Stomach smooth muscle (tissue), 2 donors: ENCODE results near the gene UMAD1.

Source experiments
- H3K27ac ChIP-seq: one replicate; pipeline ENCODE4 v1.7.0; 2013; ENCODE audit warnings: mild to moderate bottlenecking, low read length, inconsistent platforms
- H3K27me3 ChIP-seq, 2 donors: one replicate each; pipeline ENCODE4 v1.7.0; 2013; ENCODE audit warnings: low read length in 2 of 2; ENCODE audit not compliant: insufficient read depth in 2 of 2, control insufficient read depth in 1 of 2
- H3K36me3 ChIP-seq, 2 donors: one replicate each; pipeline ENCODE4 v1.7.0; 2013; ENCODE audit warnings: low read length in 2 of 2; ENCODE audit not compliant: control insufficient read depth in 2 of 2, insufficient read depth in 2 of 2
- H3K4me1 ChIP-seq: one replicate; pipeline ENCODE4 v1.7.0; 2013; ENCODE audit warnings: low read length; ENCODE audit not compliant: control insufficient read depth, insufficient read depth
- H3K4me3 ChIP-seq, 2 donors: one replicate each; pipeline ENCODE4 v1.7.0; 2013; ENCODE audit warnings: low read length in 2 of 2
- H3K9ac ChIP-seq, 2 donors: one replicate each; pipeline ENCODE4 v1.7.0; 2013; ENCODE audit warnings: low read length in 2 of 2, mild to moderate bottlenecking in 1 of 2
- H3K9me3 ChIP-seq, 2 donors: one replicate each; pipeline ENCODE4 v1.7.0; 2013; ENCODE audit warnings: low read length in 2 of 2; ENCODE audit not compliant: control insufficient read depth in 2 of 2
- donor health status: healthy.
- donor health status: Pancreatic carcinoma.

UMAD1 gene

DNA sequence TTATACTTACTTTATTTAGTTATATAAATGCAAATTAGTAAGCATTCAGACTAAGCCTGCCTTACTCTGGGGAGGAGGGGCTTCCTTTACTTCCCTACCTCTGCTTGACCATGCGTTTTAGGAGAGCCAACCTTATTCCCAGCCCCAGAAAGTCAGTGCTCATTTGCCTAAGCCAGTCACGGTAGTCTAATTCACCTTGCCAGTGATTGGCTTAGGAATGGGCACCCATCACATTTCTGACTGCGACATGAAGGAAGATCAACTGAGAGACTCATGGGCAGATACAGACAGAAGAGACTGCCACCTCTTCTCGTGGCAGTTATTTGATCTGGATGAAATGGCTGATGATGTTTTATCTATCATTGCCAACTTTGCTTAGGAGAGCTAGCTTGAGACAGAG is 48.4 kb downstream of the UMAD1 start:
- no peak overlapping the region for H3K27ac ChIP-seq
- H3K4me3 ChIP-seq: peak overlapping the region in 1 of 2 donors; percentile 8
- H3K27me3 ChIP-seq: no peaks in the 10 kb centered on the region
- no peaks in the 10 kb centered on the region for H3K36me3 ChIP-seq
- H3K9me3 ChIP-seq: no peaks in the 10 kb centered on the region
- peaks cover 4% of the 10 kb centered on the region for H3K4me1 ChIP-seq
- no peak overlapping the region for H3K9ac ChIP-seq

DNA sequence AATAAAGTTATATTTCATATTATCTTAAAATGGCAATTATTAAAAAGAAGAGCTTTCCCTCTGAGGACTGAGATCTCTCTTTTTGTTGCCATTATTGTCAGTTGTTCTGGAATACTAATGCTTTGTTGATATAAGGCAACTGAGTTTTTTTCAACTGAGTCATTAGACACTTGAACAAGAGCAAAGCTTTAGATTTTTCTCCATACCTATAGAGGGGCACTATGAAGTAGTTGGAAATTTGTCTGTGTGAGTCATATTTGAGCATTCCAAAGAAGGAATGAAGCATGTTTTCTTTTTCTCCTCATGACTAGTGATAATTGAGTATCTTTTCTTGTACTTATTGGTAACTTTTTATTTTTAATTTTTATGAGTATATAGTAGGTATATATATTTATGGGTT is 53.3 kb downstream of the UMAD1 start:
- H3K27ac ChIP-seq: no peak overlapping the region
- no peaks in the 10 kb centered on the region for H3K36me3 ChIP-seq
- H3K4me1 ChIP-seq: peaks cover 7% of the 10 kb centered on the region
- no peak overlapping the region for H3K4me3 ChIP-seq
- H3K9me3 ChIP-seq: no peaks in the 10 kb centered on the region
- H3K27me3 ChIP-seq: no peaks in the 10 kb centered on the region
- no peak overlapping the region for H3K9ac ChIP-seq

DNA sequence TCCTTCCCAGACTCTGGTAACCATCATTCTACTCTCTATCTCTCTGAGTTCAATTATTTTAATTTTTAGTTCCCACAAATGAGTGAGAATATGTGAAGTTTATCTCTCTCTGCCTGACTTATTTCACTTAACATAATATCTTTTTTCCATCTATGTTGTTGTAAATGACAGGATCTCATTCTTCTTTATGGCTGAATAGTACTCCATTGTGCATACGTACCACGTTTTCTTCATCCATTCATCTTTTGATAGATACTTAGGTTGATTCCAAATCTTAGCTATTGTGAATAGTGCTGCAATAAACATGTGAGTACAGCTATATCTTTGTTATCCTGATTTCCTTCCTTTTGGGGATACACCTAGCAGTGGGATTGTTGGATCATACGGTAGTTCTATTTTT is 54.0 kb downstream of the UMAD1 start:
- Histone ChIP-seq H3K27ac (no peak overlapping the region), H3K9ac (no peak overlapping the region), H3K36me3 (no peaks in the 10 kb centered on the region), H3K4me1 (peaks cover 10% of the 10 kb centered on the region), H3K4me3 (no peak overlapping the region), H3K9me3 (no peaks in the 10 kb centered on the region), H3K27me3 (no peaks in the 10 kb centered on the region)

DNA sequence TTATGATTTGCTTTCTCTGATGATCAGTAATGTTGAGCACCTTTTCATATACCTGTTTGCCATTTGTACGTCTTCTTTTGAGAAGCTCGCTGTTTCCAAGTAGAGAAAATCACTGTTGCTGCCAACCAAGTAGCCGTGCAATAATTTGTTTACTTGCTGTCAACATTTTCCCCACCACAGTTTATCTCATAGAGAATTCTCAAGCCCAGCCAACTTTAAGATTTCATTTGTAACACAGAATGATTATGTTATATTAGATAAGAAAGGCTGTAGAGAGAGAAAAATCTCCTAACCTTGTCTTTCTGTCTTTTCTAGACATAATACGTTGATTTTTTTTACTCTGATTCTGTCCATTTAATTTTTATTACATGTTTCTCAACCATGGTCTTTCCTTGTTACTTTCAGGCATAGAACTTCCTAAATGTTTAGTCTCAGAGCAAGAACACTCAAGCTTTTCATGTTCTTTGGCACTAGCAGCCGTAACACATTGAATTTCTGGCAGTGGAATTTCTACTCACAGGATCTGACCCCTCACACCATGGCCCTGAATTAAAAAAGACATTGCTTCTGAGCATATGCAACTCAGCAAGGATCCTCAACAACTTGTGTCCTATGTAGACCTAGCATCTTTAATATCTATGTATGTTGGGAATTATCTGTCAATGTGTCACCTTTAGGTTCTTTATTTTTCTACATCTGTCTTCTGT is 54.7 kb downstream of the UMAD1 start:
- Histone ChIP-seq H3K4me3 (no peak overlapping the region), H3K36me3 (no peaks in the 10 kb centered on the region), H3K27me3 (no peaks in the 10 kb centered on the region), H3K27ac (peak overlapping the region; percentile 7), H3K9ac (no peak overlapping the region), H3K9me3 (no peaks in the 10 kb centered on the region), H3K4me1 (peaks cover 10% of the 10 kb centered on the region)

DNA sequence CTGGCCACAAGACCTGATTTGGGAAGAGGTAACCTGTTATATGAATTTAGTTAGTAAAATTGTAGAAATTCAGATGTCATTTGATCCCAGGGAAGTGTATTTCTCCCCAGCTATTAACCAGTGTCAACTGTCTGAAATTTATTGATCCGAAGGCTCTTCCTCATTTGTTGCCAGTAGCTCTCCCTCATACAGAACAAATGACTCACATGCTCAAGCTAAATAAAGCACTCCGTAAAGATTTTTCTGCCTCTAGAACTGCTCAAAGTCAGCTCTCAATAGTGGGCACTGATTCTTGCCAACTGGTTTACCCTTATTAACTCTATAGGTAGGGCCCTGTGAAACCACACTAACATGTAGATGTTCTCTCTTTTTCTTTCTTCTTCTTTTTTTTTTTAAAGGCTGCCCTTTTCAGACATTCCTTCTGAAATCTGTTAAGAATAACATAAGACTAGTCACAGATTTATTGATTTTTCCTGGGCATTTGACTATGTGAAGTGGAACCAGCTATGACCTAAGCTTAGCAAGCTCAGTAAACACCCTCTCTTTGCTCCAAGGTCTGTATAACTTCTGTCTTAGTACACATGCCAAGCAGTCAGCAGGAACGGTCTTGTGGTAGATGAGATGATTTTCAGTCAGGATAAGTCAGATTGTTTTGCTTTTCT is 56.0 kb downstream of the UMAD1 start:
- Histone ChIP-seq H3K36me3 (no peaks in the 10 kb centered on the region), H3K9me3 (no peaks in the 10 kb centered on the region), H3K9ac (no peak overlapping the region), H3K4me1 (peaks cover 10% of the 10 kb centered on the region), H3K4me3 (peak overlapping the region in 1 of 2 donors; percentile 9), H3K27me3 (no peaks in the 10 kb centered on the region), H3K27ac (peak overlapping the region; percentile 61)

DNA sequence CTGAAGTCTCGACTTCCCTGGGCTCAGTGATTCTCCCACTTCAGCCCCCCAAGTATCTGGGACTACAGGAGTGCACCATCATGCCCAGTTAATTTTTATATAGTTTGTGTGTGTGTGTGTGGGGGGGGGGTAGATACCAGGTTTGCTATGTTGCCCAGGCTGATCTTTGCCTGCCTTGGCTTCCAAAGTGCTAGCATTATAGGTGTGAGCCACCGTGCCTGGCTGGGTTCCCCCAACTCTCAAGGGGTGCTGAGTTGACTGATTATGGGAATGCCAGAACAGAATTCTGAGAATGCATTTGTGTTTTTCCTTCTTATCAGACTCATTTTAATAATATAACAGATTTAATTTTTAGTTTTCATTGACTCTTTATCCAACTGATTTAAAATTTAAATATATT is 58.4 kb downstream of the UMAD1 start:
- H3K4me1 ChIP-seq: peaks cover 14% of the 10 kb centered on the region
- H3K27ac ChIP-seq: no peak overlapping the region
- H3K9ac ChIP-seq: no peak overlapping the region
- H3K4me3 ChIP-seq: peak overlapping the region in 1 of 2 donors; percentile 1
- H3K27me3 ChIP-seq: no peaks in the 10 kb centered on the region
- H3K36me3 ChIP-seq: no peaks in the 10 kb centered on the region
- H3K9me3 ChIP-seq: no peaks in the 10 kb centered on the region

DNA sequence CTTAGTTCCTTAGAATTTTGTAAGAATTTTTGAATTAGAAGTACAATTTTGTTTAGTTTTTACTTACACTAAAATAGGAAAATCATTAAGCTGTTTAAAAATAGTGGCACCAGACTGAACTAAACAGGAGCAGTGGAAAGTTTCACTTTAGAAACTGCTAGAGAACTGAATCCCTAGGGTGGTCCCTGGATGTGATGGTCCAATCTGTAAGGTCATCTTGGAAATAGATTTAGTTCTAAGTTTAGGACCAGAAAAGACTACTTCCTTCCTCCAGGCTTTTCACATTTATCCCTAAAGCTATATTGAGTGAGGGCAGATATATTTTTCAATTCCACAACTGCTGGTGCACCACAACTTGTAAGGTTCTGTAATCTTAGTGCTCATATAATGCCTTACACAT is 58.8 kb downstream of the UMAD1 start:
- Histone ChIP-seq H3K36me3 (no peaks in the 10 kb centered on the region), H3K4me3 (peak overlapping the region; percentile 1 to 56), H3K9me3 (no peaks in the 10 kb centered on the region), H3K9ac (no peak overlapping the region), H3K27me3 (no peaks in the 10 kb centered on the region), H3K4me1 (peaks cover 14% of the 10 kb centered on the region), H3K27ac (no peak overlapping the region)

DNA sequence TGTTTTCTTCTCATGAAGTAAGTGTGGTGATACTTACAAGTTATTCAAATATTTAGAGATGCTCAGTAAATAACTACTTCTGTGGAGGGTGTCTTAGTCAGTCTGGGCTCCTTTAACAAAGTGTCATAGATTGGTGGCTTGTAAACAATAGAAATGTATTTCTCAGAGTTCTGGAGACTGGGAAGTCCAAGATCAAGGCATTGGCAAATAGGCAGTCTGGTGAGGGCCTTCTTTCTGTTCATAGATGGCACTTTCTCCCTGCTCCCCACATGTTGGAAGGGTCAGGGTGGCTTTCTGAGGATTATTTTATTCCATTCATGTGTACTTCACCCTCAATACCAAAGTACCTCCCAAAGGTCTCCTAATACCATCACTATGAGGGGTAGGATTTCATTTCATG is 59.4 kb downstream of the UMAD1 start:
- Histone ChIP-seq H3K36me3 (no peaks in the 10 kb centered on the region), H3K4me3 (peak overlapping the region; percentile 1 to 32), H3K4me1 (peaks cover 14% of the 10 kb centered on the region), H3K27ac (no peak overlapping the region), H3K9ac (no peak overlapping the region), H3K27me3 (no peaks in the 10 kb centered on the region), H3K9me3 (no peaks in the 10 kb centered on the region)

DNA sequence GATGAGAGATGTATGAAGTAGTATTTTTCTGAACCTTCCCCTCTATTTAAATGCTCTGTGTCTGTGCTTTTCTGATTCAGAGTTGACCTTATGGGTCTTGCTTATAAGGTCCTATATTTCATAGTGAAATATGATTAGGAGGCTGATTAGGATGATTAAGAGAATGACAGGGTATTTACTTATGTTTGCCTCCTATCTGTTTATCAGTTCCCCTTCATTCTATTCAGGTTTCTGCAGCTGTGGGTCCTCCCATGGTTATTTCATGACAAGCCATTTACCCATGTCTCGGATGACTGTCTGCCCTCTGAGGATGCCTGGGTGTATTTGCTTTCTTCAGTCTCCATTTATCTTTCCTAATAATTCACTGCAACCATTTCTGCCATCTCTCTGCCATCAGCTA is 61.0 kb downstream of the UMAD1 start:
- H3K27me3 ChIP-seq: no peaks in the 10 kb centered on the region
- H3K9ac ChIP-seq: no peak overlapping the region
- no peak overlapping the region for H3K4me3 ChIP-seq
- peaks cover 12% of the 10 kb centered on the region for H3K4me1 ChIP-seq
- H3K27ac ChIP-seq: no peak overlapping the region
- no peaks in the 10 kb centered on the region for H3K9me3 ChIP-seq
- H3K36me3 ChIP-seq: no peaks in the 10 kb centered on the region

DNA sequence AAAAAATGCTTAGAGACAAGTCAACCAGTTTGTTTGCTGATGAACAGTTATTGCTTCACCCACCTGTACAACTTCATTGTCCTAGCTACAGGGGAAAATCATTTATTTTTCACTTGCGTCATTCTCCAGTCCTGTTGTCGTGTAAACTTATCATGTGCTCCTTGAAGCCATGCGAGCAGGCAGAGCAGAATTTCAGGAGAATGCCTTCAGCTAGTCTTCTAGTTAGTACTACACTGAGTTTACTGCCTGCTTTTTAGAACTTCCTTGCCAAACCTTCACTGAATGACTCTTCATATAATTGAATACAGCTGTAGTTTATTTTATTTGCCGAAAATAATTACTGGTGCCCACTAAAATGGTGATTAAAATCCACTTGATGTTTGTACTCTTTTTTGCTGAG is 62.3 kb downstream of the UMAD1 start:
- Histone ChIP-seq H3K9ac (no peak overlapping the region), H3K4me1 (peaks cover 9% of the 10 kb centered on the region), H3K36me3 (no peaks in the 10 kb centered on the region), H3K27ac (no peak overlapping the region), H3K9me3 (no peaks in the 10 kb centered on the region), H3K4me3 (no peak overlapping the region), H3K27me3 (no peaks in the 10 kb centered on the region)

DNA sequence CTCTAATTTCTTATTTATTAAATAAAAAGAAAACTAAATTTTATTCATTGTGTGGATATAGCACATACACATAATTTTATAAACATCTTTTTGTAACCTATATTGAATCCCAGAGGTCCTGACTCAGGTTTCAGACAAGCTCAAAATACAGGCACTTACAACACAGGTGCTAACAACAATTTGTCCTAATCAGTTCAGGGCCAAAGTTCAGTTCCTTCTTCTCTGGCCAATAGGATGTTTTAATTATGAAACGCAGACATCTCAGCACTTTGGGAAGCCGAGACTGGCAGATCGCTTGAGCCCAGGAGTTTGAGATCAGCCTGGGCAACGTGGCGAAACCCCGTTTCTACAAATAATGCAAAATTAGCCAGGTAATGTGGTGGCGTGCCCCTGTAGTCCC is 62.9 kb downstream of the UMAD1 start:
- H3K27me3 ChIP-seq: no peaks in the 10 kb centered on the region
- H3K27ac ChIP-seq: no peak overlapping the region
- H3K9me3 ChIP-seq: no peaks in the 10 kb centered on the region
- H3K4me3 ChIP-seq: no peak overlapping the region
- H3K9ac ChIP-seq: no peak overlapping the region
- H3K4me1 ChIP-seq: peaks cover 9% of the 10 kb centered on the region
- no peaks in the 10 kb centered on the region for H3K36me3 ChIP-seq
